HG03378 (cell line): ENCODE results near the gene RAB24.

Source experiments
- ATAC-seq: cut with Tn5 transposase; IDR thresholded peaks from one replicate; pipeline ENCODE4 v1.9.1; 2021; ENCODE audit warnings: mild to moderate bottlenecking, moderate library complexity; ENCODE audit not compliant: unreplicated experiment

RAB24 gene

DNA sequence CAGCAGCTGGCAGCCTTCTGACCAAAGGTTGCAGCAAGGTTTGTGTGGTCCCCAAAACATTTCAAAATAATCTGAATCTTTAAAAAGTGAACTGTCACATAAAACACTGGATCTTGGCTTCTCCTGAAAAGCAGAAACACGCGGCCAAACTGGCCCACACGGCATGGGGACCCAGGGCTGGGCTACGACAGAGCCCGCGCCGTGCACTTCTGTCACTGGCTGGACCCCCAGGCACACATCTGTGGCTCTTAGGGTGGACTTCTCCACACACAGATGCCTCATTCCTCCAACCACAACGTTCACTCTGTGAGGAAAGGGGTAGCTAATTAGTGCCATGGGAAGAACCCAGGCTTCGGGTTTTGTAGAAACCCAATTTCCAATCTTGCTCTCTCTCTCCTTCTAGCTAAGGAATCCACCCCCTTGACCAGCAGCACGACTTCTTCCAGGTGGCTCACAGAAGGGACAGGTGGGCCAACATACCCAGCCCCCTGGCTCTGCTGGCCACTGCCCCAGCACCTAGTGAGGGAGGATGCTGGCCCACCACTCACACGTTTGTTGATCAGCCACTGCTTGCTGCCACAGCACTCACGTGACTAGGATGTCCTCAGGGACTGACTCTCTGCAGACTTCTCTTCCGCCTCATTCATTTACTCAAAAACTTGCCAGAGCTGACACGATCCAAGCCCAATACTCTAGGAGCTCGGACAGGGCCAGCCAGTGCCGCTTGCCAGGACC, 30.1 kb upstream of the RAB24 start:
- ATAC-seq = no peak

DNA sequence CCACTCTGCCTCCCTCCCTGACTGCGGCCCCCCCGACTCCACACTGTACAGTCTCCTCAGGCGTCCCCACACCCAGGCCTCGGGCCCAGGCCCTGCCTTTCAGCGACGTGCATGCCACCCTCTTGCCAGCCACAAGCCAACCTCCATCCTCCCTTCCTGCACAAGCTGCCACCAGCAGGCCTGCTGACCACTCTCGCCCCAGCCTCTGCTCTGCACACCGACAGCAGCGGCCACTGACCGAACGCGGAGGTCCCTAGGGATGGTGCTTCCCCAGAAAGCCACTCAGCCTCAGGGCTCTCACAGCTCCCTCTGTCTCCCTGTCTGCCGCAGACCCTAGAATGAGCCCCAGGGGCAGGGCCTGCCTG, 29.4 kb upstream of the RAB24 start:
- ATAC-seq = no peak

DNA sequence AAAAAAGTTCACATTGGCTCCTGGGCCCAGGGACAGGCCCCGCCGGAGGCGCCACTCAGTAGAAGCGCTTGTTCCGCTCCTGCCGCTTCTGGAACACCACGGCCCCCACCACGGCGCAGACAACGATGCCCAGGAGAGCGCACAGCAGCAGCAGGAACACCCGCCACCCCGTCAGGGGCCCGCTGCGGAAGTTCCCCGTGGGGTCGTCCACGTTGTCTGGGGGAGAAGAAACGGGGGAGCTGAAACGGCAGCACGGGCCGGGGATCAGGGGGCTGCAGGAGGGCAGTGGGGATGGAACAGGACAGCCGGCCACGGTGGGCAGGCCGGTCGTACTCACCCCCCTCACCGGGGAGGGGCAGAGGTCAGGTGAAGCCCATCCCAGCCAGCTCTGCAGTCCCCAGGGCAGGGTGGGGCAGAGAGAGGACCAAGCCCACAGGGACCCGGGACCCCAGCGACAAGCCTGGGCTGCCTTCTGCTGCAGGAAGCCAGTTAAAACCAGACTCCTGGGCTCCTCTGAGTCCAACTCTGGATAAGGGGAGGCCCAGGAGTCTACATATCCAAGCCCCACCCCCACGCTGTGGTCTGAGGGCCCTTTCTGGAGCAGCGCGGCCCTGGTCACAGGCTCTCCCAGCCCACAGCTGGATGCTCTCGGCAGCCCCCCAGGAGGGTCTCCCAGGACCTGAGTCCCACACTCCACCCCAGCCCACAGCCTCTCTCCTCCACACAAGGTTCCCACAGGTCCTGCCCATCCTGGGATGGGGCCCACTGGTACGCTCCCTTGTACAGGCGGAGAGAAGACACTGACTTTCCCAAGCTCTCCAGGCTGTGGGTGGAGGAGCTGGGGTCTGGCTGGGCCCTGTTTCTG, 28.7 kb upstream of the RAB24 start:
- ATAC-seq = no peak

DNA sequence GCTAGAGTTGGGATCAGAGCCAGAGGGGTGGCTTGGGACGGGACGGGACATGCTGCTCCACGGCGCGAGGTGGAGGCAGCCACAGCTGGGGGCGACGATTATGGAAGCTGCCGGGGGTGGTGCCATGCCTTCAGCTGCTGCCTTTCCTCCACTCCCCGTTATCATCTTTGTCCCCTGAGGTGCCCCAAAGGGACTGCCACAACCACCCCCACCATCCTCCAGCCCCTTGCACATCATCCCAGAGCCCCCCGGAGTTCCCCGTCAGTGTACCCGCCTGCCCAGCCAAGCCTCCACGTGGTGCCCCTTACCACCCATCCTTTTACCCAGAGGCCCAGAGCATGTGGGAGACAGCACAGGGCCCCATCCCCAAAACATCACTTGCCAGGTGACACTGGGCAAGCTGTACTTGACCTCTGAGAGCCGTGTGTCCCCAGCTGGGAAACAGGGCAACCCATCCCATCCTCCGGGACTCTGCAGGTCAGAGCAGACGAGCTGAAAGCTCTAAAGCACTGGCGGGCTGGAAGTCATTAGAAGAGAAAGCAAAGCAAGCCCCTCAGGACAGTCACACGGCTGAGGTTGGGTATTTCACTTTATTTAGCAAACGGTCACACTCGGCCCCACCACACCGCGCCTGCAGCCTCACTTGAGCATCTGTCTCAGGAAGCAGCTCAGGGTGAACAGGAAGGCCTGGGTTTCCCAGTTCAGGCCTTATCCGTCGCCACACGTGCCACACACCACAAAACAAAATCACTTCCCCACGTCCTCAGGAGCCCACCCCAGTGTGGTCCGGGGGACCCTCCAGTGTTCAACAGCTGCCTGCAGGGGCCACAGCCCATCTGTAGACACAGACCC, 27.7 kb upstream of the RAB24 start:
- no peak for ATAC-seq

DNA sequence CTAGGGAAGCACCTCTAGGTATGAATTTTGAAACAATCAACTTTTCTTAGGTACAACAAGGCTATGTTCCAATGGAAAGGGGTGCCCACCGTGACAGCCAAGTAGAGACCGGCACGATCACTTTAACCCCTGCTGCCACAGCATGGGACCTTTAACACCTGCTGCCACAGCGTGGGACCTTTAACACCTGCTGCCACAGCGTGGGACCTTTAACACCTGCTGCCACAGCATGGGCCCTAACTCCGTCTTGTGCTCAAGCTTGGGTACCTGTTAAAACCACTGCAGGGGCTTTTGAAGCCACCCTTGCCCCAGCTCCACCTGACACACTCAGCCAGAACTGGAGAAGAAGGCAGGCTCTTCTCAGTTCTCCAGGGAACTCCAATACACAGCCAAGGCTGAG, 26.4 kb upstream of the RAB24 start:
- ATAC-seq = no peak

DNA sequence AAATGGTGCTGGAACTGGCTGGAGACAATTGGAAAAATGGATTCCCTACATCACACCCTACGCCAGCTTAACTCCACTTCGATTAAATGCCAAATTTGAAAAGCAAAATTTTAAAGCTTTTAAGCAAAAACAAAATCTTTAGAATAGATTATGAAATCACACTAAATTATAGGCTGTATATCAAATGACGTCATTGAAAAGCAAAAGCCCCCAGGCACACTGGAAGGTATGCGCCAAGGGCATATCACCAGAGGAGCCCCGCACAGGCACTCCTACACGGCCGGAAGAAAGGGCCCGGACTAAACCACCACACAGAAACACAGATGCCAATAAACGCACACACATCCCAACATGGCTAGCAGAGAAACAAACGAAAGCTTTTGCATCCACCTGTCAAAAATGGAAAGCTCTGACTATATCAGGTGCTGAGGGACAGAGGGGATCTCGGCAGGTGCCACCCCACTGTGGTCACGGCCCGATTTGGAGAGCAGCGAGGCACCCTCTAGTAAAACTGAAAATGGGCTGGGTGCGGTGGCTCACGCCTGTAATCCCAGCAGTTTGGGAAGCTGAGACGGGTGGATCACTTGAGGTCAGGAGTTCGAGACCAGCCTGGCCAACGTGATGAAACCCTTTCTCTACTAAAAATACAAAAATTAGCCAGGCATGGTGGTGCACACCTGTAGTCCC, 25.2 kb upstream of the RAB24 start:
- ATAC-seq = no peak

DNA sequence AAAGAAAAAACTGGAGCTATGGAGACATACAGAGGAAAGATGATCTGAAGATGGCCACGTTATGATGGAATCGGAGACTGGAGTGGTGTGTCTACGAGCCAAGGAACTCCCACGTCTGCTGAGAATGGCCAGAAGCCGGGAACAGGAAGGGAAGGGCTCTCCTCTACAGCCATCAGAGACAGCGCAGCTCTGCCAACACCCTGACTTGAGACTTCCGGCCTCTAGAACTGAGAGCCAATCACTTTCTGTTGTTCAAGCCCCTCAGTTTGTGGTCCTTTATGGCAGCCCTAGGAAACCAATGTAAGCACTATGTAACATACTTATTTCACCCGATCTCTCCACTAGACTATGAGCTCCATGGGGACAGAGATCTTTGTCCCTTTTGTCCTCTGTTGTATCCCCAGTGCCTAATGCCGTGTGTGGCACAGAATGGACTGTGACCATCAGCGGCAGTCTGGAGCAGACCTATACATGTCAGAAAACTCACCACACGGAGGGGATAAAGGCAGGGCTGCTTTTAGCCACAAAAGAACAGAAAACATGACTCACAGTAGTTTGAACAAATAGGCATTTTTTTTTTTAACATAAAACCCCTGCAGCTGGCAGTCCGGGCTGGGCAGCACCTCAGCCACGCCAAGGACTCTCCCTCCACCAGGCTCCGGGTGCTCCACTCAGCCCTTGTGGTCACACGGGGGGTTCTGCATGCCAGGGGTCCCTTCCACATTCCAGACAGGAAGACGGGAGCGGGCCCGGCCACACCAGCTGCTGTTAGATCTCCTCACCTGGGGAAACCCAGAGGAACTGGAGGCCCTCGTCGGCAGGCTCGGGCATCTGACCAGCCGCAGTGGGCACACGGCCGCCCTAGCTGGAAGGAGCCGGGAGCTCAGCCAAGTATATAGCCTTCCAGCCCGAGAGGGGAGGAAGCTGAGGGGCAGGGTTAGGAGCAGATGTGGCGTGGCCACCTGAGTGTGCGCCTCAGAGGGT, 24.3 kb upstream of the RAB24 start:
- no peak for ATAC-seq

DNA sequence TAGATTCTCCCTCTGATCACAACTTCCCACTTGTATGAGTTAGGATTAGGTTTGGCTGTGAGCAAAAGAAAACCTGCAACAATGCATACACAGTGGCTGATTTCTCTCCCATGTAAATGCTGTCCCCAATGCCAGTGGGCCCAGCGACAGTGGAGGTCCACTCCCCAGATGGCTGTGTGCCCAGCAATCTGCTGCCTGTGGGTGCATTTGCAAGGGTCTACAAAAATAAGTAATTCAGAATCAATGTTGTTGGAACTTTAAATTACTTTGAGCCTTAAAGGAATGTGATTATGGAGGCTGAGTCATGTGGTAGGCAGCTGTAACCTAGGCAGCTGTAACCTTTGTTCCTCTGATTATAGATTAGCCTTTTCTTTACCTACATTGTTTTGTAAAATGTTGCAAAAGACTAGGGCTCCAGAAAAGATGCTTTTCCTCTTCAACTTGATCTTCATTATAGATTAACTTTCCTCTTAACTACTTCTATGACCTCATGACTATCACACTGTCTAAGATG, 22.4 kb upstream of the RAB24 start:
- ATAC-seq = no peak

DNA sequence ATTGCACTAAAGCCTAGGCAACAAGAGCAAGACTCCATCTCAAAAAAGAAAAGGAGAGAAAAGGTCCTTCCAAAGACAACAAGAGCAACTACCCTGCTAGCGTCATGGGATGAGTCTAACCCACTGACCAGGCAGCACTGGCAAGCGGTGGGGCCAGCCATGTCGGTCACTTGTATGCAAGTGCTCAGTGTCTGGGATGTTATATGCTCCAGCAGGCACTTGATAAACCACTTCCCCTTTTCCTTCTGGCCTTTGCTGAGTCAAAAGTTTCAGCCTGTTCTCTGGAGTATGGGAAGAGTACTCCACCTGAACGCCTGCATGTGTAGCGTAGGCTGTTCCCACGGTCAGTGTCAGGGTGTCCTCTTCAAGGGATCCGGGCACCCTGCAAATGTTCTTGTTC, 17.4 kb upstream of the RAB24 start:
- no peak for ATAC-seq

DNA sequence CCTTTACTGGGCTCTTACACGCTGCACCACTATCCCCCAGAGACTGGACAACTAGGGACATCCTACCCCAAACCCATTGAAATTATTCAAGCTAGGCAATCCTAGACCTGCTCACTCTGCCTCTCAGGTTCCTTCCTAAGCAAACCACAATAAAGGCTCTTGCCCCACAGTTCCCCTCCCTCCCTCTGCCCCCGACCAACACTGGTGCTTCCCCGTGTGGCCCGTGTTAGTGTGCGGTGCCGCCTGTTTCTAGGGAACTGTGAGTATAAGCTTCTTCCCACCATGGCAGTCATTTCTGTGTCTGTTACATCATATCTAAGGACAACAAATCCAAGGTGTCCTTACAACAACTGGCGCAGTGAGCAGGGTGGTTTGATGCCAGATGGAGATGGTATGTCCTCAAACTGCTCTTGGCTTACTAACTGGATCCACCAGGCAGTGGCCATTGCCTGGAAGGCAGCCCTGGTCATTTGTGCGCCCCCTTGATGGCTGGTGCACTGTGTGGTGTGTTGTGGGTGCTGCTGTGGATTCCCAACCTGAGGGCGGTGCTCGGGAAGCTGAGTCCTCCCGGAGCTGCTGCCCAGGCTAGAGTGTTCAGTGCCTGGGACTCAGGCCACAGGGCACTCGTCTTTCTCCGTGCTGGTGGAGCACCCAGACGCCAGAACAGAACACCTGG, 16.5 kb upstream of the RAB24 start:
- ATAC-seq = no peak

DNA sequence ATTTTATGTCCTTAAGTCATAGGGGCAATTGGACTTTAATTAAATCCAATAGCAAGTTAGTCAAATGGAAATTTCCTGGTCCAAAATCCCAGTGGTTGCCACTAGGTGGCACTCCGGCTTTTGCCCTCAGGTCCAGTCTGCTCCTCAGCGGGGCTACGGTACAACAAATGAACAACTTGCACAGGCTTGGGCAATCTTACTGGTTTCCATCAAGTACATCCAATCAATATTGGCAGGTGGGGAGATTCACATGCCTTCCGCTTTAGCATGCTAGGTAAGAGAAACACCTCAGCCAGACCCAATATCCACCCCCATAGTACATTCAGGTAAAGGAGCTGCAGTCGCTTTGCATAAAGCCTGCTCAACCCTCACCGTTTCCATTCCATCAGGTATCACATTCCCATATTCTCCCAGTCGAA, 14.4 kb upstream of the RAB24 start:
- no peak for ATAC-seq

DNA sequence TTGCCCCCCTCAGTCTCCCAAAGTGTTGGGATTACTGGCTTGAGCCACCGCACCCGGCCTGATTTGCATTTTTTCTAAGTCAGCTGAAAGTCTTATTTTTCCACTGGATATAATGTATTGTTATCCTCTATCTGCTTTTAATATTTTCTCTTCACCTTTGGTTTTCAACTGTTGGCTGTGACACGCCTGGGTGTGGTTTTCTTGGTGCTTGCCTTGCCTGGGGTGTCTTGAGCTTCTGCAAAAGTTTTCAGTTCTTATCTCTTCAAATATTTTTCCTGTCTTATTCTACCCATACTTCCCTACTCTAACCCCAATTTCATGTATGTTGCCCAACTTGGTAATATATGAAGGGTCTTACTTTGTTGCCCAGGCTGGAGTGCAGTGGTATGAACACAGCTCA, 12.5 kb upstream of the RAB24 start:
- ATAC-seq = no peak

DNA sequence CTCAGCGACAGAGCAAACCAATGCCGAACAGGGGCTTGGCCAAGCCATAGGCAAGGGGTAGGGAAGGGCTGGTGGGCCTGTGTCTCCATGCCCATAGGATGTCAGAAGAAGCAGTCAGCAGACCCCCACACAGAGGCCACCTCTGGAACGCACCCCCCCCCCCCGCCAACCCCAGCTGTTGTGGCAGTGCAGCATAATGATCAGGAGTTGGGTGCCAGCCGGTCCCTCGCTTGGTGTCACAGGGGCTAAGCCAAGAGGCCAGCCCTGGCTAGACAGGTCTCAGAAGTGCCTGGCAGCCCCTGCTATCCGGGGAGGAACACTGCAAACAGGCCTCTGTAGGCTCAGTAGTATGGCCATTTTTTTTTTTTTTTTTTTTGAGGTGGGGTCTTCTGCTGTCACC, 11.9 kb upstream of the RAB24 start:
- no peak for ATAC-seq

DNA sequence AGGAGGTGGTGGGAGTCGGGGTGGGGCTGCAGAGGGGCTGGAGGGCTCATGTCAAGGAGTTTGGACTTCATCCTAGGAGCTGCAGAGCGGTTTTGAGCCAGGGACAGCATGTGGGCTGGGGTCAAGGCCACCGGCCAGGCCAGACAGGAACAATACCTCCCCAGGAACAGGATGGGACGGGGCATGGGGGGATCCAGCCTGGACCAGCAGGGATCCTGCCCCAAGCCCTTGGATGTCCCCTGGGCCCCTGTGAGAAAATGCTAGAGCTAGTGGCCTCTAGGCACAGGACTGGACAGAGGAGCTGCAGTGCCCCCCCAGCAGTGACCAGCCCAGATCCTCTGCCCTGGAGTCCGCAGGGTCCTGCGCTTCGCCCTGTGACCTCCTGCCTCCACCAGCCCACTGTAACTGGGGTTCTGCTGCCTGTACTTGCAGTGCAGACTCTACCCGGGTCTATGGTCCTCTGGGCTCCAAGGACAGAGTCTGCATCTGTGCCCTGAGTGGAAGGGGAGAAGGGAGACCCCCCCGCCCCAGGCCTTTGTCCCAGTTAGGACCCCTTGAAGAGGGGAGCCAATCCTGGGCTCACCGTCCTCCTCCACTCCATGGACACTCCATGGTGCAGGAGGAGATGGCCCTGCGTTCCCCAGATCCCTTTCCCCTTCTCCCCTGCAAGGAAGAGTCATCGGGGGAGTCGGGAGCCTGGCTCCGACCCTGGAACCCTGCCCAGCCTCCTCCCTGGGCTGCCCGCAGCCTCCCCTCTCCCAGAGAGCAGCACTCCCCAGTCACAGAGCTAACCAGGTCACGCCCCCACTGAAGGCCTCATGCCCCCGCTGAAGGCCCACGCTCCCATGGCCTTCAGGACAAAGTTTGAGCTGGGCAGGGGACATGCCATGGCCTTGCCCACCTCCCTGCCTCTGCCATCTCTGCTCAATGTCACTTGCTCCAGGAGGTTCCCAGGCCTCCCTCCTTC, 11.1 kb upstream of the RAB24 start:
- no peak for ATAC-seq

DNA sequence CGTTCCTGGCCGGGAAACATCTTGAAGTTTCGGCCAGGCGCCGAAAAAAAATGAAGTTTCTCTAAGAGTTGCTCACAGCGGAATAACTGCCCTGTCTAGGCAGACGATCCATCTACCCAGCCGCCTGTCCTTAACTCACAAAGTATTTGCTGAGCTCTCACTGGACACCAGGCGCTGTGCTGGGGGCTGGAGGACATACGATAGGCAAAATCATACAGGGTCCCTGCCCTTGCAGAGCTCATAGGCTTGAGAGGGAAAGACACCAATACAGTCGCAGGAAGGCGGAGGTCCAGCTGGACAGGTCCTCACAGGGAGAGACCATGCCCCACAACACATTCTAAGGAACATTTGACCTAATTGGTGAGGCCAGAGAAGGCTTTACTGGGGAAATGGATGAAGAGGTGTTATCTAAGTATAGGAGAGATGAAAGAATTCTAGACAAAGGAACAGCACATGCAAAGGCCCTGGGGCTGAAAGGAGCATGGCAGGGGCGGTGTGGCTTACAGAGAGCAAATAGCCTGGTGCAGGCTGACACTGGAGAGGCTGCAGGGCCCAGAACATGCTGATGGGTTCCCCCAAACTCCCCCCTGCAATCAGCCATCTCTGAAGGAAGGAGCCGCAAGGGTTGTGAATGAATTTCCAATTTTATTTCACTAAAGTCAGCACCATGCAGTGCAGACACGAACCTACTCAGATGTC, 10.2 kb upstream of the RAB24 start:
- ATAC-seq = no peak

DNA sequence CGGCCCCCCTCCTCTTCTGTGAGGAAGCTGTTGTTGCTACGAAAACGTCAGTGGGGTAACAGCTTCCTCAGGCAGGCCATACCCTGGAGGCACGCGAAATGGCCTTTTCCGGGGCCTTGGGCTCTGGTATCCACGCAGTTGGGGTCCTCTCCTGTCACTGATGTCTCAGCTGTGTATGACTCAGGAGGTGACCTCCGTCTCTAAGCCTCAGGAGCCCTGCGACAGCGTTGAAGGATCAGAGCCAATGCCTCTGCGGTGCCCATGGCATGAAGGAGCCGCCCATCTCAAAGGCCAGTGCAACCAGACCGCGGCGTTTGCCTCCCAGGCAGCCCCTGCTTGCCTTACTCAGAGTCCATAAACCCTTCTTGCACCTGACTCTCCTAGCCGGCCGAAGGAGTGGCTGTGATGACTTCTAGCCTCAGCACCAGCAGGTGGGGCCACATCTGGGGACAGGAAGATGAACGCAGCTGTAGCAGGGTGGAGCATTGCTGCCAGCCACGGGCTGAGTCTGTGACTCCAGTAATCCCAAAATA, 9.2 kb upstream of the RAB24 start:
- peak; percentile 34 for ATAC-seq
